Measurements from ENCODE around the gene ZKSCAN5. TPM values are rescaled to one million over a fixed set of nuclear protein-coding genes. Genes with fewer than 3 reads are reported as not detected.
"Not testable (repeated sequence)": the region's sequence is repeated elsewhere in the genome, so short reads cannot be mapped to it uniquely, and the experiment has no call there.

ZKSCAN5 gene
- total RNA-seq, 1 experiment from 2014 or later = 9.4 TPM

GRCh38 chr7:99485094-99485493, 19.4 kb upstream of the ZKSCAN5 start:
- DNase-seq = no peak
- no peaks in the 10 kb centered on the region for H3K9me3 ChIP-seq
- H3K4me3 ChIP-seq = no peak overlapping the region
- H3K36me3 ChIP-seq = no peaks in the 10 kb centered on the region
- no peaks in the 10 kb centered on the region for H3K27me3 ChIP-seq

- H3K27me3 ChIP-seq = no peaks in the 10 kb centered on the region
- H3K36me3 ChIP-seq = peaks cover 12% of the 10 kb centered on the region
- H3K9me3 ChIP-seq = peaks cover 4% of the 10 kb centered on the region
- no peak for DNase-seq
- H3K4me3 ChIP-seq = no peak overlapping the region
Observed at GRCh38 chr7:99489235-99489634, 15.2 kb upstream of the ZKSCAN5 start.

GRCh38 chr7:99490878-99491277, 13.6 kb upstream of the ZKSCAN5 start:
- H3K27me3 ChIP-seq = no peaks in the 10 kb centered on the region
- peaks cover 24% of the 10 kb centered on the region for H3K36me3 ChIP-seq
- H3K9me3 ChIP-seq = peaks cover 4% of the 10 kb centered on the region
- no peak for DNase-seq
- H3K4me3 ChIP-seq = no peak overlapping the region

GRCh38 chr7:99493823-99494222, 10.6 kb upstream of the ZKSCAN5 start:
- H3K4me3 ChIP-seq = no peak overlapping the region
- peaks cover 4% of the 10 kb centered on the region for H3K9me3 ChIP-seq
- H3K36me3 ChIP-seq = peaks cover 32% of the 10 kb centered on the region
- no peaks in the 10 kb centered on the region for H3K27me3 ChIP-seq
- DNase-seq = no peak

- Histone ChIP-seq H3K9me3 (peaks cover 4% of the 10 kb centered on the region), H3K36me3 (peaks cover 32% of the 10 kb centered on the region), H3K4me3 (peak overlapping the region; percentile 76), H3K27me3 (no peaks in the 10 kb centered on the region)
- DNase-seq = no peak
Observed at GRCh38 chr7:99497766-99498545, 6.5 kb upstream of the ZKSCAN5 start.

GRCh38 chr7:99498546-99498944, 5.9 kb upstream of the ZKSCAN5 start:
- Histone ChIP-seq H3K4me3 (peak overlapping the region; percentile 76), H3K36me3 (peaks cover 28% of the 10 kb centered on the region), H3K27me3 (no peaks in the 10 kb centered on the region), H3K9me3 (peaks cover 4% of the 10 kb centered on the region)
- no peak for DNase-seq

- Histone ChIP-seq H3K36me3 (peaks cover 20% of the 10 kb centered on the region), H3K9me3 (no peaks in the 10 kb centered on the region; the same call in 1 of the 2 replicates), H3K4me3 (peak overlapping the region; percentile 76), H3K27me3 (no peaks in the 10 kb centered on the region)
- no peak for DNase-seq
Observed at GRCh38 chr7:99499371-99499720, 5.1 kb upstream of the ZKSCAN5 start.

DNA sequence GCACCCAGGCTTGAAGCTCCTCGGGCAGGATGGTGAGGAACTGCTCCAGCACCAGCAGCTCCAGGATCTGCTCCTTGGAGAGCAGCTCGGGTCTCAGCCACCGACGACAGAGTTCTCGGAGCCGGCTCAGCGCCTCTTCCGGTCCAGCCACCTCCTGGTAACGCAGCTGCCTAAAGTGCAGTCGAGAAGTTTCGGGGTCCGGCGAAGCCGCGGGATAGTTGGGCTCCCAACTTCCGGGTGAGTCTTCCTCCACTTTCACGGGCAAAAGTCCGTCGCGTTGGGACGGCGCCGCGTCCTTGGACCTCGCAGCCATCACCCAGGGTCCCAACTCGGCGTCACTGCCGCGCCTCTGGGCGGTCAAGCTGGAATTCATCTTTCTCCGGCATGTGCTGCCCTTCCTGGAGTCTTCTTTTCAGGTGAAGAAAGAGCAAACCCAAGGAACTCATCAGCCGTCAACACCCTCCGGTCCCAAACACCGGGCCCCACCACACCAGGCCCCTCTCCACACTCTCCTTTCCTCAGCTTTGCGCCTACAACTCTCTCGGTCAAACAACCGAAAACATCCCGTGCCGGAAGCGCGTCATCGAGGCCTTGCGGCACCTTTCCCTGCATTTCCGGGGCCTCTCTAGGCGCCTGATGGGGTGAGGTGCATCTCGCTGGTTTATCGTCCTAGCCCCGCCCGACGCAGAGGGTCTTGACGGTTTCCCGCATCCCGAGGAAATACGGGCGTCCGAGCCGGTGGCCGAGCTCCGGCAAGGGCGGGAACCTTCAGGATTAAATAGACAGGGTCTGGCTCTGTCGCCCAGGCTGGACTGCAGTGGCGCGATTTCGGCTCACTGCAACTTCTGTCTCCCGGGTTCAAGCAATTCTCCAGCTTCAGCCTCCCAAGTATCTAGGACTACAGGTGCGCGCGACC, 4.5 kb upstream of the ZKSCAN5 start, which contains the start of gene ZNF394:
ZNF394 (minus strand) TSS at position 561 of the 916 bp plus-strand sequence; CDS start at position 373, 188 bp downstream.
- H3K27me3 ChIP-seq = no peaks in the 10 kb centered on the region
- peaks cover 17% of the 10 kb centered on the region for H3K36me3 ChIP-seq
- H3K9me3 ChIP-seq = no peaks in the 10 kb centered on the region
- peak within 1 kb of the TSS; percentile 76 for H3K4me3 ChIP-seq
- peak; percentile 89 for DNase-seq

- Histone ChIP-seq H3K9me3 (no peaks in the 10 kb centered on the region), H3K36me3 (peaks cover 11% of the 10 kb centered on the region), H3K27me3 (no peaks in the 10 kb centered on the region), H3K4me3 (peak overlapping the region; percentile 76)
- DNase-seq = no peak
Observed at GRCh38 chr7:99500637-99501009, 3.8 kb upstream of the ZKSCAN5 start.

DNA sequence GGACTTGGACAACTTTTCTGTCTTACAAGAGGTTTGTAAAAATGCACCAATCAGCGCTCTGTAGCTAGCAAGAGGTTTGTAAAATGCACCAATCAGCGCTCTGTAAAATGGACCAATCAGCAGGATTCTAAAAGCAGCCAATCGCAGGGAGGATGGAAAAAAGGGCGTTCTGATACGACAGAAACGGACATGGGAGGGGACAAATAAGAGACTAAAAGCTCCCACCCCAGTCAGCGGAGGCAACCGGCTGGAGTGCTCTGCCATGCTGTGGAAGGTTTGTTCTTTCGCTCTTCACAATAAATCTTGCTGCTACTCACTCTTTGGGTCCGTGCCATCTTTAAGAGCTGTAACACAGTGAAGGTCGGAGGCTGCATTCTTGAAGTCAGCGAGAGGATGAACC, 3.2 kb upstream of the ZKSCAN5 start:
- not testable (repeated sequence) for H3K36me3 ChIP-seq, H3K9me3 ChIP-seq, H3K27me3 ChIP-seq, H3K4me3 ChIP-seq, DNase-seq

DNA sequence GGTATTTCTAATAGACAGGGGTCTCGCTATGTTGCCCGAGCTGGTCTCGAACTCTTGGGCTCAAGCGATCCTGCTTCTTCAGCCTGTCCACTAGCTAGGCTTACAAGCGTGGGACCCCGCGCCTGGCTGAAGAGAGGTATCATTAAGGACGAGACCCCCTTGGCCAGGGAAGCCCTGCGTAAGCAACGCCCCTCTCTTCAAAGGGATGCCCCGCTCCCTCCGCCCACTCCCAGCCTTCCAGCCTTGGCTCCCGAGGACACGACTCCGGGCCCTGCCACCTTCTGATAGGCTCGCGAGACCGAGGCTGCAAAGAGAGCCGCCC, 220 bp upstream of the ZKSCAN5 start:
- no peaks in the 10 kb centered on the region for H3K27me3 ChIP-seq
- peaks cover 3% of the 10 kb centered on the region; the same call in 1 of the 2 replicates for H3K36me3 ChIP-seq
- no peak for DNase-seq
- H3K4me3 ChIP-seq = peak overlapping the region; percentile 73
- no peaks in the 10 kb centered on the region for H3K9me3 ChIP-seq

- H3K36me3 ChIP-seq = peaks cover 3% of the 10 kb centered on the region; the same call in 1 of the 2 replicates
- H3K4me3 ChIP-seq = peak overlapping the region; percentile 73
- H3K9me3 ChIP-seq = no peaks in the 10 kb centered on the region
- no peak for DNase-seq
- no peaks in the 10 kb centered on the region for H3K27me3 ChIP-seq
Observed at GRCh38 chr7:99505324-99505662, 831 bp downstream of the ZKSCAN5 start.

DNA sequence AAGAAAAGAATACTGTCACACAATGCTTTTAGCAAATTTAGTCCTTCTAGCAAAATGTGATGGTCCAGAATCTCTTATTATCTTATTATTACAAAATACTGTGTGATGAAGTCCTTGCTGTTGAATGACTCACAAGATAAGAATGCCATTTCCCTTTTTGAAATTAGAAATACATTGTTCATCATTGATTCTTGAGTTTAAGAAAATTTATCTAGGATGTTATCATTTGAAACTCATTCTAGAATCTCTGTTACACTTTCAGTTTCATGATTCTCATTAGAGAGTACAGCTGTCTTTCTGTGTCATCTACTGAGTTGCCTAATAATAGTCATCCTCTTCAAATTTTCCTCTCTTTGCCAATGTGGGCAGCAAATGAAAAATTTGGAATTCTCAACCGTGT, 9.6 kb downstream of the ZKSCAN5 start:
- peaks cover 6% of the 10 kb centered on the region for H3K36me3 ChIP-seq
- no peak overlapping the region for H3K4me3 ChIP-seq
- H3K9me3 ChIP-seq = no peaks in the 10 kb centered on the region
- no peaks in the 10 kb centered on the region for H3K27me3 ChIP-seq
- DNase-seq = no peak

DNA sequence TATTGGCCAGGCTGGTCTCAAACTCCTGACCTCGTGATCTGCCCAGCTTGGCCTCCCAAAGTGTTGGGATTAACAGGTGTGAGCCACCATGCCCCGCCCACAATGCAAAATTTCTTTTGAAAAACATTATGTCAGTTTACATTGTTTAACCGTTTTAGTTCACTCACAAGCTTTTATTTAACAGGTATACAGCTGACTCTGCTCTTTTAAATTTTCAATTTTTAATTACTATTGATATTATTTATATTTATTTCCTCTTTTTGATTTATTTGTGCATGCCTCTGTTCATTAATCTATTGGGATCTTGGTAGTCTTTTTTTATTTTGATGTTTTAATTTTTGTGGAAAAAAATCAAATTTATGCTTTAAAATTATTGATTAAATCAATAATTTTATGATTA, 16.9 kb downstream of the ZKSCAN5 start:
- Histone ChIP-seq H3K27me3 (no peaks in the 10 kb centered on the region), H3K4me3 (no peak overlapping the region), H3K36me3 (peaks cover 4% of the 10 kb centered on the region), H3K9me3 (no peaks in the 10 kb centered on the region)
- DNase-seq = no peak

DNA sequence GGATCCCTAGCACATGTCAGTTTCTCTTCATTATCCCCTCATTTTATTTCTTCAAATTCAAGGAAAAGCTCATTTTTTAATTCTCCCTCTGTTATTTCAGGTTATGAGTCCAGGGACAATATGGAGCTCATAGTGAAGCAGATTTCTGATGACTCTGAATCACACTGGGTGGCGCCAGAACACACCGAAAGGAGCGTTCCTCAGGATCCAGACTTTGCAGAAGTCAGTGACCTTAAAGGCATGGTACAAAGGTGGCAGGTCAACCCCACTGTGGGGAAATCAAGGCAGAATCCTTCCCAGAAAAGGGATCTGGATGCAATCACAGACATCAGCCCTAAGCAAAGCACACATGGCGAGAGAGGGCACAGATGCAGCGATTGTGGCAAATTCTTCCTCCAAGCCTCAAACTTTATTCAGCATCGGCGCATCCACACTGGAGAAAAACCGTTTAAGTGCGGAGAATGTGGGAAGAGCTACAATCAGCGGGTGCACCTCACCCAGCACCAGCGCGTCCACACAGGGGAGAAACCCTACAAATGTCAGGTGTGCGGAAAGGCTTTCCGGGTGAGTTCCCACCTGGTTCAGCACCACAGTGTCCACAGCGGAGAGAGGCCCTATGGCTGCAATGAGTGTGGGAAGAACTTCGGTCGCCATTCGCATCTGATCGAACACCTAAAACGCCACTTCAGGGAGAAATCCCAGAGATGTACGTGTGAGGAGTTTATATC, 21.4 kb downstream of the ZKSCAN5 start:
- Histone ChIP-seq H3K4me3 (no peak overlapping the region), H3K36me3 (peaks cover 31% of the 10 kb centered on the region), H3K27me3 (no peaks in the 10 kb centered on the region), H3K9me3 (0 out of 2 replicates have a peak, but pooled peaks cover 4% of the 10 kb centered on the region)
- no peak for DNase-seq

- peaks cover 19% of the 10 kb centered on the region for H3K9me3 ChIP-seq
- no peak for DNase-seq
Observed at GRCh38 chr7:99531354-99531765, 26.9 kb downstream of the ZKSCAN5 start.

GRCh38 chr7:99535667-99536066, 31.2 kb downstream of the ZKSCAN5 start:
- DNase-seq = no peak
- Histone ChIP-seq H3K9me3 (peaks cover 16% of the 10 kb centered on the region), H3K4me3 (no peak overlapping the region), H3K27me3 (no peaks in the 10 kb centered on the region), H3K36me3 (peaks cover 30% of the 10 kb centered on the region)

More at GRCh38 chr7:99531354-99531765, 26.9 kb downstream of the ZKSCAN5 start:
- Histone ChIP-seq H3K4me3 (no peak overlapping the region), H3K27me3 (no peaks in the 10 kb centered on the region), H3K36me3 (peaks cover 55% of the 10 kb centered on the region)
